ENCODE data around the gene ACSL1.
"Not testable (repeated sequence)": the region's sequence is repeated elsewhere in the genome, so short reads cannot be mapped to it uniquely, and the experiment has no call there.

Gene ACSL1

GRCh38 chr4:184790826-184791225 is 34.9 kb downstream of the ACSL1 start:
- DNase-seq (ENCODE audit: low read depth, low spot score), result no peak

DNA sequence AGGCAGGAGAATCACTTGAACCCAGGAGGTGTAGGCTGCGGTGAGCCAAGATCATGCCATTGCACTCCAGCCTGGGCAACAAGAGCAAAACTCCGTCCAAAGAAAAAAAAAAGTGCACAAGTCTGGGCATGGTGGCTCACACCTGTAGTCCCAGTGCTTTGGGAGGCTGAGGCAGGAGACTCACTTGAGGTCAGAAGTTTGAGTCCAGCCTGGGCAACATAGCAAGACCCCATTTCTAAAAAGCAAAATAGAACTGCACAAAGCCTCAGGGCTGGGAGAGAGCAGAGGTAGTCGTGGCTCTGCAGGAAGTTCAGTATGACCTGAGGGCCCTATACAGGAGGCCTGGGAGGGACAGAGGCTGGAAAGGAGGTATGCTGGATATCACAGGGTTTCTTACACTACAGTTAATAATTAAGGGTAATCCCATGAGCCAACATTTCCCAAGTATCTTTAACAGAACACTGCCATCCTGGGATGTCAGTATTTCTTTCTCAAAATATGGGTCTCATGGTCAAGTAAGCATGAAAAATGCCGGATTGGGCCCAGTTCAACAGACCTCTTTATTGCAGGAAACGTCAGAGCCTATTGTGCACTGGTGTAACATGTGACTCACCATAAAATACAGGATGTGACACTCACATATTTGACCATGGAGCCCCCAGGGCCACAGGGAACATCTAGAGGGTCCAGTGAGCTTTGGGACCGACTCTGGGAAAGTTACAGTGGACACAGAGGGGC is 37.8 kb downstream of the ACSL1 start:
- no peak for DNase-seq (ENCODE audit: low read depth, low spot score)

GRCh38 chr4:184785813-184786212 is 40.0 kb downstream of the ACSL1 start:
- DNase-seq (ENCODE audit: low read depth, low spot score), result no peak

DNA sequence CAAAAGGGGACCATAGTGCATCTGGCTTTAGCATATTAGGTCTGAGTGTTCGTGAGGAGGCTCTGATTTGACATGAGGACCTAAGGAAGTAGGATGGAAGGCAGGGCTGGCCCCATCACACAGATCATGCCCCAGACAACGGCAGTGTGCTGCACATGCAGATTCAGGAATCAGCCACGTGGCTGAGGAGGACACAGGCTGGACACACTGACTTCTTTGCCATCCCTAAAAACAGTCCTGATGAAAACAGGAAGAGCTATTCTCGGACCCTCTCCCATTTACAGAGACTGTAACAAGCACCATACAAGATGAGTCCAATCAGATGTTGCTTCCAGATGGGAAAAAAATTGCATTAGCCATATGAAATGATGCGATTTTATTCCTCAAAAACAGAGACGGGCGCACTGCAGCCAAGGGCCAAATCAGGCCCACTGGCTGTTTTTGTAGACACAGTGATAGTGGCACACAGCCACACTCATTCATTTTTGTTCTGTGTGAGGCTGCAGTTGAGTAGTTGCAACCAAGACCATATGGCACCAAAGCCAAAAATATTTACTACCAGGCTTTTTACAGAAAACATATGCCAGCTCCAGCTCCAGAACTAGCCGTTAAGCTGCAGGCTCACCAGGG is 41.0 kb downstream of the ACSL1 start:
- DNase-seq (ENCODE audit: low read depth, low spot score), result no peak

GRCh38 chr4:184782731-184783373 is 42.9 kb downstream of the ACSL1 start:
- no peak for DNase-seq (ENCODE audit: low read depth, low spot score)

- not testable (repeated sequence) for DNase-seq (ENCODE audit: low read depth, low spot score)
Measured at GRCh38 chr4:184779160-184779559, 46.6 kb downstream of the ACSL1 start.

DNA sequence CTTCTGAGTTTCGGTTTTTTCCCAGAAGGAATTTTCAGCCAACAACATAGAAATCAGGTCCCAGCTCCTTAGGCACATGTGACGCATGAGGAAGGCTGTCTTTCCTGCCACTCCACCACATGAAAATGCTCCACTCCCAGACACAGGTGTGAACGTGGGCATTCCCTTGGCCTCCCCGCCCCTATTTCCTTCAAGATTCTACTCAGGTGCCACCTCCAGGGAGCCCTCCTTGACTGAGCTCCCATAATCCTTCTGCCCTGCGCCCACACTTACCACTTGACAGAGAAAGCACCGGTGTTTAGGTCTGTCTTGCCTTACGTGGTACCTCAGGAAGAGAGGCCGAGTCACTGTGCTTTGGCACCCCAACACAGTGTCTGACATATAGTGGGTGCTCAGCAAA is 47.4 kb downstream of the ACSL1 start:
- no peak for DNase-seq (ENCODE audit: low read depth, low spot score)

- no peak for DNase-seq (ENCODE audit: low read depth, low spot score)
Measured at GRCh38 chr4:184776821-184777220, 48.9 kb downstream of the ACSL1 start.

DNA sequence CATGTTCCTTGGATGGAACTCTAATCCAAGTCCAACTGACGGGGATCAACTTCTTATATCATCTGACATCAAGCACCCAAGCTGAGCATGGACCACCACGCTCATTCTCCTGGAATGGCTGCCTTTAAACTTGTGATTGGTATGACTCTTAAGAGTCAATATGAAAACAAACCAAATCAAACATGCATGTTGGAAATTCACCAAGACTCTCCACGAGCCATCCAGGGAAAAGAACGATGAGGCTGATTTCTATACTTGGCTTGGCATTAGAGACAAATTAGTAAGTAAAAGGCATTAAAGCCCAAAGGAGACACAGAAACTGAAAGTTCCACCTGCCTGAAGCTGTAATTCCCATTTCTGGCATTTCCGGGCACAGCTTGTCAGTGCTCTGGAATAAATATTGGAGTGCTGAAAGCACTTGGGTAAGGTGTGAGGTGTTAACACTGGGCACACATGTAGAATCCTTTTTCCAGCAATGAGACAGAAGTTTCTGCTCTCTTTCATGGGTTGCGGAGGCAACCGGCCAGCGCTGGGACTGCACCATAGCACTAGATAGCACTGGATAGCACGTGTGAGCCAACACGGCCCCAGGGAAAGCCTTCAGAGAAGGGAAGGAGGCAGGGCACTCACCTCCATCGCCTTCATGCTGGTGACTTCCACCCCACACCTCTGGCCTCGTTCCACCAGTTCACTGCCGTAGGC is 49.8 kb downstream of the ACSL1 start:
- DNase-seq (ENCODE audit: low read depth, low spot score), result no peak

- DNase-seq (ENCODE audit: low read depth, low spot score), result no peak
Measured at GRCh38 chr4:184774152-184774551, 51.6 kb downstream of the ACSL1 start.

- DNase-seq (ENCODE audit: low read depth, low spot score), result no peak
Measured at GRCh38 chr4:184771416-184771815, 54.4 kb downstream of the ACSL1 start.

GRCh38 chr4:184769141-184769765 is 56.5 kb downstream of the ACSL1 start:
- DNase-seq (ENCODE audit: low read depth, low spot score), result no peak

GRCh38 chr4:184768296-184768695 is 57.5 kb downstream of the ACSL1 start:
- DNase-seq (ENCODE audit: low read depth, low spot score), result no peak

GRCh38 chr4:184766446-184766845 is 59.3 kb downstream of the ACSL1 start:
- DNase-seq (ENCODE audit: low read depth, low spot score), result no peak

- no peak for DNase-seq (ENCODE audit: low read depth, low spot score)
Measured at GRCh38 chr4:184765473-184766340, 60.1 kb downstream of the ACSL1 start.

DNA sequence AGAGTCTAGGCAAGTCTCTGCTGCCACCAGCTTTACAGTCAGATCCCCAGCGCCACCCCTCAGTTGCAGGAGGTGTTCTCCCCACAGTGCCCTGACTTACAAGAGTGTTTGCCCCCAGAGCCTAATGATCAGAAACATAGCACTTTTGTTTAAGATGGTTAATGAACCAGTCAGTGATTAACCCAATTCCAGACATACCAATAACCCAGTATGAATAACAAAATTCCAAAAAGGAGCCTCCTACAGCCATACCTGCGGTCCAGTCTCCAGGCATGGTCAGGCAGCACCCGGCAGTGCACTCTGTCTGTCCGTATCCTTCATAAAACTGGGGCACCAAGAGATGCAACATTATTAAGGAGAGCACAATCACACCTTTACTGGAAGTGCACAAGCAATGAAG is 61.2 kb downstream of the ACSL1 start:
- no peak for DNase-seq (ENCODE audit: low read depth, low spot score)

DNA sequence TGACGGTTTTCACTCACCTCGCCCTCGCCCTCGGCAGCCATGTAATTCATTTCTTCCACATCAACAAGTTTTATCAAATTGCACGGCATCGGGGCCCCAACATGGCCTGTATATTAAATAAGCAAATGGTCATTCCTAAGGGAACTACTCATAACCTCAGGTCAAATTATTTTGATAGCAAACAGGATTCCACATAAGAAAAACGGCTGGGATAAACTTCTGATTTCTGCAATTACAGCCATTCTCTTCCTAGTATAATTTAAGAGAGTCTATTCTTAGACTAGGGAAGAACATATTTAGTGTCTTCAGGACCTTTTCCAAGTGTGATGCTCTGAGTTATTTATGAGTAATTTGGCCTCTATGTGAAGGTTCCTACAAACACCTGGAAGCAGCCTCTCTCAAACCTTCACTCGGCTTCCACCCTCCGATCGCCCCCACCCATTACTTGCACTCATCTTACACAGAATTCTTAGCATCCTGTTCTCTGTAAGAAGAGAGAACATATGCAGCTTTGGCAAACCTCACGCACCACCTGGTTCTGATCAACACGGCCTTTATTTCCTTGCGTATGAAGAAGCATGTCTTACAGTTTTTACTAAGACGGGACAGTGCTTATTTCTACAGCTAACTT is 62.5 kb downstream of the ACSL1 start:
- no peak for DNase-seq (ENCODE audit: low read depth, low spot score)

- DNase-seq (ENCODE audit: low read depth, low spot score), result no peak
Measured at GRCh38 chr4:184762100-184762499, 63.7 kb downstream of the ACSL1 start.

GRCh38 chr4:184760681-184761080 is 65.1 kb downstream of the ACSL1 start:
- DNase-seq (ENCODE audit: low read depth, low spot score), result no peak

- DNase-seq (ENCODE audit: low read depth, low spot score), result no peak
Measured at GRCh38 chr4:184757810-184758209, 68.0 kb downstream of the ACSL1 start.

Measured in brain pericyte (primary cell).